Mesenchymal stem cell (in vitro differentiated cells and primary cell): ENCODE results near the gene MTSS2.

ENCODE experiments used
- DNase-seq: peaks from one replicate; pipeline ENCODE4 v3.0.0-alpha.2; 2013
- H2AFZ ChIP-seq: one replicate; pipeline ENCODE4 v1.6.1; 2013; ENCODE audit warnings: low read depth, mild to moderate bottlenecking, control low read depth, inconsistent platforms, low read length, moderate library complexity
- H2AK5ac ChIP-seq: 2 replicates; pipeline ENCODE4 v1.6.1; 2013; ENCODE audit warnings: low read length, moderate library complexity, mild to moderate bottlenecking, inconsistent platforms; ENCODE audit not compliant: severe bottlenecking
- H2BK120ac ChIP-seq: one replicate; pipeline ENCODE4 v1.6.1; 2013; ENCODE audit warnings: low read depth, mild to moderate bottlenecking, inconsistent platforms, low read length, moderate library complexity
- H2BK12ac ChIP-seq, 2 experiments: one replicate each; pipeline ENCODE4 v1.6.1; 2013; ENCODE audit warnings: inconsistent platforms in 2 of 2, low read length in 2 of 2, mild to moderate bottlenecking in 2 of 2, moderate library complexity in 2 of 2, control low read depth in 1 of 2
- H2BK15ac ChIP-seq: one replicate; pipeline ENCODE4 v1.6.1; 2013; ENCODE audit warnings: mild to moderate bottlenecking, low read depth, inconsistent platforms; ENCODE audit not compliant: poor library complexity, severe bottlenecking
- H2BK5ac ChIP-seq: 2 replicates; pipeline ENCODE4 v1.6.1; 2013; ENCODE audit warnings: low read depth, mild to moderate bottlenecking, low read length, control low read depth, inconsistent platforms; ENCODE audit not compliant: poor library complexity, severe bottlenecking
- H3K14ac ChIP-seq, 2 experiments: one replicate each; pipeline ENCODE4 v1.6.1; 2013; ENCODE audit warnings: inconsistent platforms in 2 of 2, low read length in 2 of 2, control low read depth in 1 of 2, mild to moderate bottlenecking in 1 of 2, moderate library complexity in 1 of 2
- H3K18ac ChIP-seq, 2 experiments: one replicate each; pipeline ENCODE4 v1.6.1; 2013; ENCODE audit warnings: inconsistent platforms in 2 of 2, low read length in 2 of 2, control low read depth in 1 of 2, low read depth in 1 of 2, mild to moderate bottlenecking in 1 of 2
- H3K23ac ChIP-seq, 2 experiments: one replicate each; pipeline ENCODE4 v1.6.1; 2013; ENCODE audit warnings: inconsistent platforms in 2 of 2, low read length in 2 of 2, mild to moderate bottlenecking in 2 of 2, moderate library complexity in 2 of 2, control low read depth in 1 of 2
- H3K27ac ChIP-seq: 2 replicates; pipeline ENCODE4 v1.5.1; 2013; ENCODE audit warnings: mild to moderate bottlenecking, moderate library complexity, low read length, control low read depth, inconsistent platforms; ENCODE audit not compliant: poor library complexity, severe bottlenecking
- H3K27me3 ChIP-seq, 2 experiments: 2 replicates each; pipeline versions ENCODE4 v1.6.1 to v1.7.0; 2013; ENCODE audit warnings: low read length in 2 of 2, mild to moderate bottlenecking in 2 of 2, moderate library complexity in 2 of 2, control low read depth in 1 of 2, inconsistent platforms in 1 of 2; ENCODE audit not compliant: control insufficient read depth in 1 of 2, insufficient read depth in 1 of 2
- H3K36me3 ChIP-seq, 2 experiments: 2 replicates each; pipeline versions ENCODE4 v1.6.1 to v1.7.0; 2013; ENCODE audit warnings: low read length in 2 of 2, control low read depth in 1 of 2, inconsistent platforms in 1 of 2, low read depth in 1 of 2, mild to moderate bottlenecking in 1 of 2; ENCODE audit not compliant: insufficient read depth in 2 of 2, control insufficient read depth in 1 of 2
- H3K4ac ChIP-seq, 2 experiments: one replicate each; pipeline ENCODE4 v1.6.1; 2013; ENCODE audit warnings: inconsistent platforms in 2 of 2, low read length in 2 of 2, mild to moderate bottlenecking in 2 of 2, moderate library complexity in 2 of 2, control low read depth in 1 of 2, low read depth in 1 of 2
- H3K4me1 ChIP-seq: 2 replicates; pipeline ENCODE4 v1.6.1; 2013; ENCODE audit warnings: low read depth, low read length, control low read depth; ENCODE audit not compliant: control insufficient read depth, insufficient read depth
- H3K4me2 ChIP-seq: 2 replicates; pipeline ENCODE4 v1.6.1; 2013; ENCODE audit warnings: low read length, mild to moderate bottlenecking, inconsistent platforms; ENCODE audit not compliant: poor library complexity, severe bottlenecking
- H3K4me3 ChIP-seq, 2 experiments: 2 replicates each; pipeline versions ENCODE4 v1.5.1 to v1.7.0; 2013; ENCODE audit warnings: low read length in 2 of 2, mild to moderate bottlenecking in 2 of 2, control low read depth in 1 of 2, low read depth in 1 of 2; ENCODE audit not compliant: insufficient read depth in 1 of 2
- H3K79me1 ChIP-seq: replicated peaks from 2 replicates; pipeline ENCODE4 v1.6.1; 2013; ENCODE audit warnings: mild to moderate bottlenecking, control low read depth, low read length, inconsistent platforms; ENCODE audit not compliant: poor library complexity, severe bottlenecking
- H3K9ac ChIP-seq: 2 replicates; pipeline ENCODE4 v1.7.0; 2013; ENCODE audit warnings: mild to moderate bottlenecking, low read length, moderate library complexity
- H3K9me3 ChIP-seq: 2 replicates; pipeline ENCODE4 v1.7.0; 2013; ENCODE audit warnings: mild to moderate bottlenecking, low read length; ENCODE audit not compliant: control insufficient read depth
- H4K8ac ChIP-seq: one replicate; pipeline ENCODE4 v1.6.1; 2013; ENCODE audit warnings: inconsistent platforms, mild to moderate bottlenecking, low read length, moderate library complexity
- H4K91ac ChIP-seq: one replicate; pipeline ENCODE4 v1.6.1; 2013; ENCODE audit warnings: mild to moderate bottlenecking, low read length, inconsistent platforms
- WGBS: methylation state at CpG from one replicate; pipeline ENCODE4 v1.1.7; 2013; ENCODE audit warnings: mixed read lengths; 5-methylcytosine and 5-hydroxymethylcytosine counted together

Gene MTSS2

DNA sequence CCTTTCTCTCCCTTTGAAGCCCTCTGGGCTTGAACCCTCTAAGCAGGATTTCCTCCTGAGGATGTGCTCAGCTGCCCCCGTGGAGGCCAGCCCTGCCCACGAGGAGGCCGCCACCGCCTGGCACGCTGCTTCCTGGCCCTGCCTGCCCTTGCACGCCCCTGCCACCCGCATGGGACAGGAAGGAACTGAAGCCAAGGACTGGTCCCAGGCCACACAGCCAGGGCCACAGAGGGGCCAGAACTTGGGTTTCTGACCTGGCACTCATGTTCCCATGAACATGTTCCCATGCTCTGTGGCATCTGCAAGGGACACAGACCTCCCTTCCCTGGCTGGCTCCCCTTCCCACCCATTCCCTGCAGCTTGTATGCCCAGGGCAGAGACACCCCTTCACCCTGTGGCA is 24.1 kb upstream of the MTSS2 start:
- Histone ChIP-seq H4K91ac (peak overlapping the region; percentile 80), H2BK5ac (no peak overlapping the region), H3K27ac (no peak overlapping the region), H2BK120ac (no peak overlapping the region), H3K14ac (no peak overlapping the region), H3K4me3 (no peak overlapping the region), H2BK12ac (peak overlapping the region; percentile 86 to 91), H2AFZ (no peak overlapping the region), H3K27me3 (no peaks in the 10 kb centered on the region), H3K79me1 (peaks cover 11% of the 10 kb centered on the region), H2AK5ac (no peak overlapping the region), H3K4me1 (peaks cover 35% of the 10 kb centered on the region), H3K23ac (peak overlapping the region in 1 of 2 experiments; percentile 54), H3K18ac (peak overlapping the region; percentile 38 to 71), H3K4me2 (no peak overlapping the region), H3K9me3 (no peaks in the 10 kb centered on the region), H4K8ac (no peak overlapping the region), H2BK15ac (no peak overlapping the region), H3K4ac (peak overlapping the region in 1 of 2 experiments; percentile 26), H3K9ac (no peak overlapping the region), H3K36me3 (peaks cover 5 to 24% of the 10 kb centered on the region in 2 experiments)
- no peak for DNase-seq
- 96% methylated on average over 7 of the region's 7 CpGs for WGBS

DNA sequence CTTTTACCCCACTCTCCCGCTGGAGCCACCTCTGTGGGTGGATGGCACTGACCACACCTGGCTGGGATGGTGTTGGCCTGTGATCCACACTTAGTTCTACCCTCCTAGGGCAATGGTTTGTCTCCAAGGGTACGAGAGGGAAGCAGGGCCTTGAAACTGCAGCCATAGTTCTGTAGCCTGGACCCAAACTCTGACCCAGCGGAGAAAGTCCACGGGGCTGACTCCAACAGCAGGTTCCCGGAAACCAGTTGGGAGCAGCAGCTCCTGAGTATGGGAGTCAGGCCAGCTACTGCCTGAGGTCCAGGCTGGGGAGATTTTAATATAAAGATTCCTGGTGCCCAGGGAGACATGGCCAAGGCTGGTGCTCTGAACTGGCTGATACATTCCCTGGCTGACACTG is 23.6 kb upstream of the MTSS2 start:
- Histone ChIP-seq H3K4me1 (peaks cover 35% of the 10 kb centered on the region), H3K18ac (peak overlapping the region in 1 of 2 experiments; percentile 71), H3K4ac (no peak overlapping the region), H3K23ac (no peak overlapping the region), H3K27ac (no peak overlapping the region), H3K27me3 (no peaks in the 10 kb centered on the region), H2BK12ac (peak overlapping the region in 1 of 2 experiments; percentile 70), H2BK5ac (no peak overlapping the region), H3K4me2 (no peak overlapping the region), H3K9me3 (no peaks in the 10 kb centered on the region), H2AFZ (no peak overlapping the region), H4K91ac (no peak overlapping the region), H3K9ac (no peak overlapping the region), H4K8ac (no peak overlapping the region), H2AK5ac (no peak overlapping the region), H3K79me1 (peaks cover 11% of the 10 kb centered on the region), H3K36me3 (peaks cover 5 to 24% of the 10 kb centered on the region in 2 experiments), H3K4me3 (no peak overlapping the region), H2BK15ac (no peak overlapping the region), H3K14ac (no peak overlapping the region), H2BK120ac (no peak overlapping the region)
- 97% methylated on average over 5 of the region's 5 CpGs for WGBS
- DNase-seq = no peak

DNA sequence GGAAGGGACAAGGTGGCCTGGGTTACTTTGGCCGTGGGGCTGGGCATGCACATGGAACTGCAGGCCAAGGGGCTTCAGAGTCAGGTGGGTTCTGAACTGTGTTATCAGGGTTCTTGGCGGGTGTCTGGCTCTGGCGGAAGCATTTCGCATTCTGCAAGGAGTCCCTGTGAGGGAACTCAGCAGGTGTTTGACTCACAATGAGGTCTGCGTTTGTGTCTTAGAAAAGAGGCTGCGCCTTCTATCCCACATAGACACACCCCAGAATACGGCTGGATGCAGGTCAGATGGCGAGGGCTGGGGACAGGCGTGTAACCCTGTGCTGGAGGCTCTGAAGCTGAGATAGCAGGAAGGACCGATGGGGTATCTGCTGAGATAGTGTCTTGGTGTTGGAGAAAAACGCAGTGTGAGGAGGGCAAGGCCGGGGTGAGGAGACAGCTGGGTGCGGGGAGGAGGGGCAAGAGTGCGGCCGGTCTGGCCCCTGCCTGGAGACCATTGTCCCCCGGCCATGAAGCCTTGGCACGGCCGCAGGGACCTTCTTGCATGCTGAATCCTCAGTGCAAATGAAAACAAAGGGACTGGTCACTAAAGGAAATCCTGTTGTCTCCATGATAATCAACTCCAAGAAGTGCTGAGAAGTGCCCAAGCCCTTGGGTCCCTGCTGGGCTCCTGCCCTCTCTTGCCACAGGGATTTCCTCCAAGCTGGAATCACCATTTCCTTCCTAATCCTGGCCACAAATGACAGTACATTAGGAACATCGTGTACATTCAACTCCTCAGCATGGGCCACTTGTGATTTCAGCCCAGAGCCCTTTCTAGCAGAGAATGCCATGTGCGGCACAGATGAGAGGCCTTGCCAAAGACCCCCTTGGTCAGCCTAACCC is 22.8 kb upstream of the MTSS2 start:
- no peak for DNase-seq
- Histone ChIP-seq H2BK5ac (no peak overlapping the region), H3K27me3 (no peaks in the 10 kb centered on the region), H2BK120ac (peak overlapping the region; percentile 58), H3K9me3 (no peaks in the 10 kb centered on the region), H2BK15ac (peak overlapping the region; percentile 83), H3K9ac (no peak overlapping the region), H3K4me1 (peaks cover 40% of the 10 kb centered on the region), H3K4me2 (no peak overlapping the region), H4K8ac (peak overlapping the region; percentile 45), H3K27ac (no peak overlapping the region), H3K79me1 (peaks cover 9% of the 10 kb centered on the region), H3K14ac (no peak overlapping the region), H2AFZ (no peak overlapping the region), H3K18ac (peak overlapping the region in 1 of 2 experiments; percentile 29), H3K23ac (no peak overlapping the region), H4K91ac (peak overlapping the region; percentile 73), H3K36me3 (peaks cover 5 to 24% of the 10 kb centered on the region in 2 experiments), H3K4me3 (no peak overlapping the region), H3K4ac (peak overlapping the region in 1 of 2 experiments; percentile 42), H2AK5ac (no peak overlapping the region), H2BK12ac (peak overlapping the region; percentile 29 to 98)
- WGBS = 84% methylated on average over 19 of the region's 20 CpGs

GRCh38 chr16:70706948-70707465 is 21.2 kb upstream of the MTSS2 start:
- Histone ChIP-seq H3K4ac (peak overlapping the region; percentile 7 to 75), H3K27me3 (no peaks in the 10 kb centered on the region), H3K4me3 (no peak overlapping the region), H2BK12ac (peak overlapping the region; percentile 88 to 98), H3K23ac (no peak overlapping the region), H3K18ac (peak overlapping the region; percentile 71 to 76), H3K27ac (peak overlapping the region; percentile 35), H4K8ac (peak overlapping the region; percentile 93), H3K4me2 (peak overlapping the region; percentile 3), H3K79me1 (peaks cover 3% of the 10 kb centered on the region), H2BK15ac (peak overlapping the region; percentile 6), H3K9me3 (no peaks in the 10 kb centered on the region), H3K14ac (no peak overlapping the region), H3K4me1 (peaks cover 56% of the 10 kb centered on the region), H3K9ac (peak overlapping the region; percentile 20), H2BK5ac (no peak overlapping the region), H3K36me3 (peaks cover 0 to 20% of the 10 kb centered on the region in 2 experiments), H2AFZ (no peak overlapping the region), H2BK120ac (peak overlapping the region; percentile 74), H2AK5ac (peak overlapping the region; percentile 51), H4K91ac (peak overlapping the region; percentile 74)
- DNase-seq = peak; percentile 84
- 8% methylated on average over 6 of the region's 7 CpGs for WGBS
